Cardiac muscle cell (in vitro differentiated cells and primary cell): ENCODE results near the gene TSC22D1. TPM values are rescaled to one million over a fixed set of nuclear protein-coding genes. Genes with fewer than 3 reads are reported as not detected.

Experiments used
- DNase-seq, 2 donors: peaks; one replicate each; pipeline versions ENCODE4 v3.0.0 to v3.0.0-alpha.2; 2010 to 2017; ENCODE audit warnings: low read depth in 1 of 2, low spot score in 1 of 2
- H3K27ac ChIP-seq: fragments of 200-600 bp; sonication (generic); 2 replicates; pipeline ENCODE4 v1.5.1; 2016
- H3K27me3 ChIP-seq: fragments of 200-600 bp; sonication (generic); 2 replicates; pipeline ENCODE4 v1.6.0; 2016; ENCODE audit warnings: control low read depth
- H3K36me3 ChIP-seq: fragments of 200-600 bp; sonication (generic); 2 replicates; pipeline ENCODE4 v1.5.1; 2016; ENCODE audit warnings: control low read depth
- H3K4me1 ChIP-seq: fragments of 200-600 bp; sonication (generic); 2 replicates; pipeline ENCODE4 v1.8.1; 2017; ENCODE audit warnings: low read depth, mild to moderate bottlenecking, mixed run types
- H3K4me3 ChIP-seq: fragments of 200-600 bp; sonication (generic); 2 replicates; pipeline ENCODE4 v1.5.1; 2016; ENCODE audit warnings: mild to moderate bottlenecking
- H3K9me3 ChIP-seq: fragments of 200-600 bp; sonication (generic); 2 replicates; pipeline ENCODE4 v1.5.1; 2017; ENCODE audit warnings: low read depth, mild to moderate bottlenecking, control low read depth
- polyA plus RNA-seq: library from polyadenylated mRNA; unstranded; fragments of >200 nt; fragmentation: Nextera tagmentation; extraction: Ambion mirVana; gene quantifications from 2 replicates; pipeline ENCODE4 v1.2.1, GENCODE V29; 2016
- total RNA-seq: library from RNA; depleted of rRNA; stranded (reverse); fragments of >200 nt; gene quantifications from 2 replicates; pipeline ENCODE4 v1.2.3, GENCODE V29; 2016
- TF ChIP-seq, protein P1 (sequence below): IDR thresholded peaks from 2 replicates; pipeline ENCODE4 v1.5.1; 2012; ENCODE audit warnings: low read depth, mild to moderate bottlenecking, low read length

TSC22D1 gene
- total and polyA plus RNA-seq, 2 experiments from 2014 or later: 226 to 455 TPM

DNA sequence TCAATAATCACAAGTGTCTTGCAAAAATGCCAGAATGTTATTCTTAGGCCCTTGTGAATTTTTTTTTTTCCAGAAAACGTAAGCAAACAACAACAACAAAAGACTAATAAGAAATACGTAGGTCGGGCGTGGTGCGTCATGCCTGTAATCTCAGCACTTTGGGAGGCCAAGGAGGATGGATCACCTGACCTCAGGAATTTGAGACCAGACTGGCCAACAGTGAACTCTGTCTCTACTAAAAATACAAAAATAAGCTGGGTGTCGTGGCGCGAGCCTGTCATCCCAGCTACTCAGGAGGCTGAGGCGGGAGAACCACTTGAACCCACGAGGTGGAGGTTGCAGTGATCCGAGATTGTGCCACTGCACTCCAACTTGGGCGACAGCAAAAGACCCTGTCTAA lies 20.9 kb downstream of the TSC22D1 start:
- Histone ChIP-seq H3K9me3 (no peaks in the 10 kb centered on the region), H3K27me3 (no peaks in the 10 kb centered on the region), H3K36me3 (no peaks in the 10 kb centered on the region), H3K27ac (no peak overlapping the region), H3K4me3 (no peak overlapping the region), H3K4me1 (no peaks in the 10 kb centered on the region)
- TF ChIP-seq, protein P1, sequence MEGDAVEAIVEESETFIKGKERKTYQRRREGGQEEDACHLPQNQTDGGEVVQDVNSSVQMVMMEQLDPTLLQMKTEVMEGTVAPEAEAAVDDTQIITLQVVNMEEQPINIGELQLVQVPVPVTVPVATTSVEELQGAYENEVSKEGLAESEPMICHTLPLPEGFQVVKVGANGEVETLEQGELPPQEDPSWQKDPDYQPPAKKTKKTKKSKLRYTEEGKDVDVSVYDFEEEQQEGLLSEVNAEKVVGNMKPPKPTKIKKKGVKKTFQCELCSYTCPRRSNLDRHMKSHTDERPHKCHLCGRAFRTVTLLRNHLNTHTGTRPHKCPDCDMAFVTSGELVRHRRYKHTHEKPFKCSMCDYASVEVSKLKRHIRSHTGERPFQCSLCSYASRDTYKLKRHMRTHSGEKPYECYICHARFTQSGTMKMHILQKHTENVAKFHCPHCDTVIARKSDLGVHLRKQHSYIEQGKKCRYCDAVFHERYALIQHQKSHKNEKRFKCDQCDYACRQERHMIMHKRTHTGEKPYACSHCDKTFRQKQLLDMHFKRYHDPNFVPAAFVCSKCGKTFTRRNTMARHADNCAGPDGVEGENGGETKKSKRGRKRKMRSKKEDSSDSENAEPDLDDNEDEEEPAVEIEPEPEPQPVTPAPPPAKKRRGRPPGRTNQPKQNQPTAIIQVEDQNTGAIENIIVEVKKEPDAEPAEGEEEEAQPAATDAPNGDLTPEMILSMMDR: no peak
- DNase-seq: no peak

DNA sequence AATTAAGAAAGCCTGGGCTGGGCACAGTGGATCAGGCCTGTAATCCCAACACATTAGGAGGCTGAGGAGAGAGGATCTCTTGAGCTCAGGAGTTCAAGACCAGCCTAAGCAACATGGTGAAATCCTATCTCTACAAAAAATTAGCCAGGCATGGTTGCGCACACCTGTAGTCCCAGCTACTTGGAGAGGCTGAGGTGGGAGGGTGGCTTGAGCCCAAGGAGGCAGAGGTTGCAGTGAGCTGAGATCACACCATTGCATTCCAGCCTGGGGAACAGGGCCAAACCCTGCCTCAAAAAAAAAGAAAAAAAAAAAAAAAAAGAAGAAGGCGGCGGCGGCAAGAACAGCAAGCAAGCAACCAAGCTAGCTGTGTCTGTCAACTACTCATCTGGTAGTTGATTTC lies 26.7 kb downstream of the TSC22D1 start:
- H3K27me3 ChIP-seq: no peaks in the 10 kb centered on the region
- H3K4me3 ChIP-seq: no peak overlapping the region
- no peaks in the 10 kb centered on the region for H3K4me1 ChIP-seq
- DNase-seq: no peak
- no peaks in the 10 kb centered on the region for H3K36me3 ChIP-seq
- H3K27ac ChIP-seq: no peak overlapping the region
- TF ChIP-seq, protein P1: no peak
- H3K9me3 ChIP-seq: no peaks in the 10 kb centered on the region

DNA sequence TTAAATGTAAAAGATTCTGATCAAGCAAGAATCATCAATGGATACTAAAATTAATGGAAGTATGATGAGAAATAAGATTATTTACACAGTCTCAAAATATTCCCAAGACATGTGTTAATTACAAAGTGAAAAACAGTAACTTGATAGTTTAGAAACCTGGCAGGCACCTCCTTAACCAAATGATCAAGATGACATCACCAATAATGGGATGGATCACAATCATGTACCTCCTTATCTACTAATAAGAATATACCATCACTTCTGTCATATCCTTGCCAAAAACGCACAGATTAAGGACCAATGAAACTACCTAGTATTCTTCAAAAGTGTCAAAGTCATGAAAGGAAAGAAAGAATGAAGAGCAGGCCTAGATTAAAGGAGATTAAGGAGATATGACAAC lies 30.0 kb downstream of the TSC22D1 start:
- DNase-seq: no peak
- Histone ChIP-seq H3K27ac (no peak overlapping the region), H3K4me1 (peaks cover 4% of the 10 kb centered on the region), H3K27me3 (no peaks in the 10 kb centered on the region), H3K4me3 (no peak overlapping the region), H3K36me3 (no peaks in the 10 kb centered on the region), H3K9me3 (no peaks in the 10 kb centered on the region)
- TF ChIP-seq, protein P1: no peak

DNA sequence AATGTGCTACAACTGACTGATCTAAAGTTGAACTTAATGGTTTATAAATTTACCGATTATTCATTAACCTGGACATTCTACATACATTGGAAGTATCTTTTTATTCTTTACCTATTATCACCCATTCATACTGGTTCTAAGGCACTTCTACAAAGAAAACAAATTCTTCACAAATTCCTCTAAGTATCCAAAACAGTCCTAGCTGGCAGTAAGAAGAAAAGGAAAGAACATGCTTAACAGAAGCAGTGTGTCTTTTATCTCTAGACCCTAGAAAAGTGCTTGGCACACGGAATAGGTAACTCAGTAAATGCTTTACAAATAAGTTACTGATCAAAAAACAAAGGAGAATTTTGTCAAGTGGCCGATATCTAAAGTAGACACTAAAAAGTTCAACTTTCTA lies 32.8 kb downstream of the TSC22D1 start:
- DNase-seq: no peak
- Histone ChIP-seq H3K4me1 (peaks cover 4% of the 10 kb centered on the region), H3K27me3 (no peaks in the 10 kb centered on the region), H3K27ac (no peak overlapping the region), H3K4me3 (no peak overlapping the region), H3K36me3 (peaks cover 9% of the 10 kb centered on the region), H3K9me3 (no peaks in the 10 kb centered on the region)
- TF ChIP-seq, protein P1: no peak

DNA sequence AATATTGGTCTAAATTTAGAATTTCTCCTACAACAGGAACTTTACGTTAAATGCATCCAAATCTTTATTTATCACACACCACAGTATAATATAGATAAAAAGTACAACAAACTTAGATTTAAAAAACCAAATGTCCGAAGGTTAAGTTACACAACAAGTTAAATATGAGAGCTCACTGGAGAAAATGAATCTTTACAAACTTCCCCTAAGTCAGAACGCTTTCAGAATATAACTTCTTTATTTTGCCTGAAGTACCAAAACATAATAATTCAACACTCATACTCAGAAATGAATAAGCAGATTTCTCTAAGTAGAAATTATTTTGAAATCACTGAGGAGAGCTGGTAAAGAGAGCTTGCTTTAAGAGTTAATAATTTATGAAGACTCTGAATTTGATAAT lies 33.8 kb downstream of the TSC22D1 start:
- H3K9me3 ChIP-seq: no peaks in the 10 kb centered on the region
- no peaks in the 10 kb centered on the region for H3K27me3 ChIP-seq
- no peak overlapping the region for H3K4me3 ChIP-seq
- H3K4me1 ChIP-seq: peaks cover 4% of the 10 kb centered on the region
- peaks cover 12% of the 10 kb centered on the region for H3K36me3 ChIP-seq
- DNase-seq: no peak
- no peak overlapping the region for H3K27ac ChIP-seq
- TF ChIP-seq, protein P1: no peak

DNA sequence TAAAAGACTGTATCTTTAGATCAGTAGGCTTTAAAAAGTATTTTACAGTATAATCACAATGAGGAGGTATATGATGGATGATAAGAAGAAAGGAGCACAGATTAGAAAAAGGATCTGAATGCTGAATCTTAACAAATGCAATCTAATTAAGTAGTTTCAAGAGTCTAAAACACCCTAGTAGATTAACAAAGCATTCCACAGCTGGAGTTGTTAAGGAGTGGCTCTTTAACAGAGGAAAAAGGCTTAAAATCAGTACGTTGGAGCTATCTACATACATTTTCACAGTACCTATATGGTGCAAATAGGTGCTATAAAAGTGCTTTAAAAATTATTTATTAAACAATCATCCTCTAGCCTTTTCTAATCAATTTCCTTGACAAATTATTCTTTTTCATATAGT lies 34.5 kb downstream of the TSC22D1 start:
- no peak overlapping the region for H3K27ac ChIP-seq
- no peaks in the 10 kb centered on the region for H3K27me3 ChIP-seq
- TF ChIP-seq, protein P1: no peak
- H3K9me3 ChIP-seq: no peaks in the 10 kb centered on the region
- peaks cover 12% of the 10 kb centered on the region for H3K36me3 ChIP-seq
- no peak for DNase-seq
- H3K4me1 ChIP-seq: peaks cover 4% of the 10 kb centered on the region
- no peak overlapping the region for H3K4me3 ChIP-seq
